TTC549 (cell line): Measurements from ENCODE around the gene SYT2.
"Not testable (repeated sequence)": the region's sequence is repeated elsewhere in the genome, so short reads cannot be mapped to it uniquely, and the experiment has no call there.

ENCODE experiments used
- FAIRE-seq: peaks from 2 replicates; lab custom pipeline; 2012; peaks lifted over from hg19 to GRCh38; lab: Jason Lieb, UNC

The SYT2 gene

GRCh38 chr1:202544766-202545449, 165.3 kb downstream of the SYT2 start:
- FAIRE-seq: not testable (repeated sequence)

DNA sequence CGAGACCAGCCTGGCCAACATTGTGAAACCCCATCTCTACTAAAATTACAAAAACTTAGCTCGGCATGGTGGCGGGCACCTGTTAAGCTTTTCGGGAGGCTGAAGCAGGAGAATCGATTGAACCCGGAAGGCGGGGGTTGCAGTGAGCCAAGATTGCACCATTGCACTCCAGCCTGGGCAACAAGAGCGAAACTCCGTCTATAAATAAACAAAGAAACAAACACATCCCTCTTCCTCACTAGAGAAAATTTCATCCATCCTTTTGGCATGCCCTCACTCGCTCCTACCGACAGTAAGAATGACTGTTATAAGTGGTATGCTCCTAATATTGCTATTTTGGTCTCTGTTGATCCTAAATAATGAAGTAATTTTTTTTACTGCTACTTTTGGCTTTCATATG, 166.7 kb downstream of the SYT2 start:
- not testable (repeated sequence) for FAIRE-seq

- FAIRE-seq: not testable (repeated sequence)
Observed at GRCh38 chr1:202542415-202542814, 167.8 kb downstream of the SYT2 start.

DNA sequence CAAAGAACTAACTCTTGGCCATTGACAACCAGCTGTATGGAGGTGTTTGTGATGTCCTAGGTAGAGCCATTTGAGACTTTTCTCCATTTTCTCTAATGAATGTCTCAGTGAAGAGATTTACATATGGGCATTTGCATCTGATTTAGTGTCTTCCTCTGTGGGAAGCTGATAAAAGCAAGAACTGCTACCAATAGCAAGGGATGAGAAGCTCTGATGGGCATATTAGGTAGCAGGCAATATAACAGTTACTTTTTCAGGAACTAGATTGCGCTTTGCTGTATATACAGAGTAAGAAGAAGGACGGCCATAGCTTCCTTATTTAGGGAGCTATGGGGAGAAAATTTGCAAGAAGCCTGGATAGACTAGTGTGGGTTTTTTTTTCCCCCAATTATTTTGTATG, 169.4 kb downstream of the SYT2 start:
- not testable (repeated sequence) for FAIRE-seq
